Lower leg skin (tissue), 4 donors: Measurements from ENCODE around the gene DYRK1A. TPM values are rescaled to one million over a fixed set of nuclear protein-coding genes. Genes with fewer than 3 reads are reported as not detected.

Source experiments
- DNase-seq, 2 donors: peaks; one replicate each; pipeline ENCODE4 v3.0.0-alpha.2; 2019; ENCODE audit warnings: low spot score in 2 of 2
- H3K4me3 ChIP-seq: fragments of 200-600 bp; sonication (generic); 2 replicates; pipeline ENCODE4 v1.5.1; 2017; ENCODE audit warnings: mild to moderate bottlenecking, low read depth; ENCODE audit not compliant: poor library complexity, severe bottlenecking
- POLR2A ChIP-seq, 2 donors: fragments of 450-650 bp; IDR thresholded peaks; one replicate each; pipeline ENCODE4 v1.6.1; 2016 to 2017; ENCODE audit warnings: antibody characterized with exemption in 2 of 2, mild to moderate bottlenecking in 1 of 2, moderate library complexity in 1 of 2
- WGBS, 2 donors: methylation state at CpG; one replicate each; pipeline ENCODE4 v1.1.5; 2018; 5-methylcytosine and 5-hydroxymethylcytosine counted together
- intact Hi-C: fragments of 100-400 bp; cut with DNase I; formaldehyde crosslinking; loops from one replicate; pipeline ENCODE4 v1.15.0; 2023; ENCODE audit warnings: low total_unique reads
- total RNA-seq, 4 donors: library from RNA; depleted of rRNA; stranded (reverse); fragments of >200 nt; gene quantifications; one replicate each; pipeline ENCODE4 v1.1.0, GENCODE V29; 2016
- TF ChIP-seq, protein P1 (sequence below), 3 donors: fragments of 450-650 bp; IDR thresholded peaks; one replicate each; pipeline ENCODE4 v1.5.1; 2016; ENCODE audit warnings: antibody characterized with exemption in 3 of 3, mild to moderate bottlenecking in 3 of 3, moderate library complexity in 2 of 3

The DYRK1A gene
- total RNA-seq, 4 donors from 2014 or later = 60.2 to 97.8 (median 79.8) TPM

DNA sequence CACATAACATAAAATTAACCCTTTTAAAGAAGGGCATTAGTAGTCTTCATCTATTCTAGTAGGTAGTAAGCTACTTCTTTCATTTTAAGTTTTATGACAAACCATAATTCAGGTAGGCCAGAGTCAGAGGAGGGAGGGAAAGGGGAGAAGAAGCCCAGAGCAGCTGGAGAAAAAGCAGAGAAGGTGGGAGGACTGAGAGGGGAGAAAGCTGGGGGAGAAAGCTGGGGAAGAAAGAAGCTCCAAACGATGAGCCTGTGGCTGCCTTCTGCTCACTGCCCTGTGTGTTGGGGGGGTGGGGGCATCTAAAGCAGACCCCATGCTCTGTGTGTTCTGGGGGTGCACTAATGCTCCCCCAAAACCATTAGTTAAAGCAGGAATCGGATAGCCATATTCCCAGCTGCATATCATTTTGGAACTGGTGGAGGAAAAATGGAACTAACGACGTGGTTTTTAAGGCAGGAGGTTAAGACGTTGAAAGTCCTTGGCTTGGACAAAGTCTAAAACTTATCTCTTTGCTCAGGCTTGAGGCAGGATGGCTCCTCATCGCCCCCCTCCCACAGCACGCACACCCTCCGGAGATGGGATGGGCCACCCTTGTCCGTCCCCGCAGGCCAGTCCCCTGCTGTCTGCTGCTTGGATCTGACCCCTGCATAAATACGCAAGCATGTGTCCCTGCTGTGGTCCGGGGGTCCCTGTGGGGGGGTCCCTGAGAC, 184.2 kb downstream of the DYRK1A start:
- no peak overlapping the region for H3K4me3 ChIP-seq
- peak in 1 of 2 donors; percentile 3 for DNase-seq
- 54 to 61% methylated on average over 12 of the region's 12 CpGs for WGBS, 2 donors
- intact Hi-C loops = no loop called here
- TF ChIP-seq, protein P1, sequence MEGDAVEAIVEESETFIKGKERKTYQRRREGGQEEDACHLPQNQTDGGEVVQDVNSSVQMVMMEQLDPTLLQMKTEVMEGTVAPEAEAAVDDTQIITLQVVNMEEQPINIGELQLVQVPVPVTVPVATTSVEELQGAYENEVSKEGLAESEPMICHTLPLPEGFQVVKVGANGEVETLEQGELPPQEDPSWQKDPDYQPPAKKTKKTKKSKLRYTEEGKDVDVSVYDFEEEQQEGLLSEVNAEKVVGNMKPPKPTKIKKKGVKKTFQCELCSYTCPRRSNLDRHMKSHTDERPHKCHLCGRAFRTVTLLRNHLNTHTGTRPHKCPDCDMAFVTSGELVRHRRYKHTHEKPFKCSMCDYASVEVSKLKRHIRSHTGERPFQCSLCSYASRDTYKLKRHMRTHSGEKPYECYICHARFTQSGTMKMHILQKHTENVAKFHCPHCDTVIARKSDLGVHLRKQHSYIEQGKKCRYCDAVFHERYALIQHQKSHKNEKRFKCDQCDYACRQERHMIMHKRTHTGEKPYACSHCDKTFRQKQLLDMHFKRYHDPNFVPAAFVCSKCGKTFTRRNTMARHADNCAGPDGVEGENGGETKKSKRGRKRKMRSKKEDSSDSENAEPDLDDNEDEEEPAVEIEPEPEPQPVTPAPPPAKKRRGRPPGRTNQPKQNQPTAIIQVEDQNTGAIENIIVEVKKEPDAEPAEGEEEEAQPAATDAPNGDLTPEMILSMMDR (IDR thresholded peaks at IDR 0.05) = no peak

DNA sequence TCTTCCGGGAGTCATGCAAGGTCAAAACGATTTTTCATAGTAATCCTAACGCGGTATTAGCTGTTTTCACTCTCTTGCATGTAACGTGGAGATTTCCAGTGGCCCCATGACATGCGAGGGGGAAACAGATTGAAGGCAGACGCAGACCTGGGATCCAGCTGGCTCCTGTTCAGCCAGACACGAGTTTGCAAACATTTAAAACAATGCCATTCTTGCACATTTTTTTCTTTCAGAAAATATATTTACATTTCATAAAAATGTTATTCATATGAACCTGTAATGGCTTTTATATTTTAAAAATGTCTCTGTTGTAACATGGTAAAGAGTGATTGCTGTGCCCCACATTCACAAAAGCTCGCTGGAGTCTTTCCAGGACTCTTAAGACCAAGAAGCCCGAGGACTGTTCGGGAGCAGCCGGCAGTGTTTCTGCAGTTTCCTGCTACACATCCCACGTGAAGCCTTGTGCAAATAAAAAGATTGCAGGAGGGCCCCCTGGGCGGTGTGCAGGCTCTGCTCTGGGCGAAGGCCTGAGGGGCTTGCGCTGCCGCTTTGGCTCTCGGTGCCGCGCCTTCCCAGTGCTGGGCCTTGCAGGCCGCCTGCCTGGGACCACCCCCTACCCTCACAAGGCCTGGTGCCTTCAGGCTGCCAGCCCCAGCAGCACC, 184.9 kb downstream of the DYRK1A start:
- TF ChIP-seq, protein P1 (IDR thresholded peaks at IDR 0.05) = no peak
- no peak for TF ChIP-seq POLR2A (IDR thresholded peaks at IDR 0.05)
- 46 to 50% methylated on average over 18 to 21 of the region's 21 CpGs for WGBS, 2 donors
- DNase-seq = peak in 1 of 2 donors; percentile 76
- H3K4me3 ChIP-seq = no peak overlapping the region
- intact Hi-C loops = no loop called here

DNA sequence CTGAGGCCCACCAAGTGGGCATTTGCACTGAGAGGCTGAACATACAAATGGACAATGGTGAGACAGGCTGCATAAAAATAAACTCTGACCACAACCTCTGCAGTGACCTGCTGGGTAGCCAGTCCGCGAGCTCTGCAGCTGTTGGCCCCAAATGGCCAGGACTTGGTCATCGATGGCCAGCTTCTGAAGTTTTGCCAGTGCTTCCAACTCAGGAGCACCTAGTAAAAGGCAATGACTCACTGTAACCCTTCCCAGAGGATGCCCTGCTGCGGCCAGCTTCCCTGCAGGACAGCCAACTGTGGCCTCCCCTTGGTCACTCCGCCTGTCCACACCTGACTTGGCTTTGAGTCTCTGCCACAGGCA, 185.4 kb downstream of the DYRK1A start:
- intact Hi-C loops = no loop called here
- DNase-seq = no peak
- WGBS, 2 donors = 94 to 98% methylated on average over 5 of the region's 5 CpGs

DNA sequence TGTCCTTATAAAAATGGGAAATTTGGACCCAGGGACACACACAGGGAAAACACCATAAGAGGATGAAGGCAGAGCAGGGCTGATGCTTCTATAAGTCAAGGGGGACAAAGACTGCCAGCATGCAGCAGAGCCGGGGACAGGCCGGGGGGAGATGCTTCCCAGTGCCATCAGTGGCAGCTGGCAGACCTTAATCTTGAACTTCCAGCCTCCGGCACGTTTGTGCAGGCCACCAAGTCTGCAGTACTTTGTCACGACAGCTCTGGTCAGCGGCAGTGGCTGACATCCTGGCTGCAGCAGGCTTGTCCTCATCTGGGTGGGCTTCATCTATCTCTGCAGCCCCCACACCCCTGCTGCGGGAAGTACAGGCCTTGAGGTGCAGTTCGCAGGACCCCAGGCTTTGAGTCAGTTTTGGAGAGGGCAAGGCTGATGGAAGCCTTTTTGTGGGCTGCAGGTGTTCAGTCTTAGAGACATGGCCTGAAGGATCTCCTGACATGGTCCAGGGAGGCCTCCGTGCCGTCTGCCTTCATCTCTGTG, 186.0 kb downstream of the DYRK1A start:
- DNase-seq = peak in 1 of 2 donors; percentile 40
- no peak overlapping the region for H3K4me3 ChIP-seq
- WGBS, 2 donors = 87 to 89% methylated on average over 5 to 10 of the region's 10 CpGs
- no peak for TF ChIP-seq POLR2A (IDR thresholded peaks at IDR 0.05)
- TF ChIP-seq, protein P1 (IDR thresholded peaks at IDR 0.05) = no peak
- intact Hi-C loops = no loop called here

More for the DNA sequence above, 185.4 kb downstream of the DYRK1A start:
- no peak overlapping the region for H3K4me3 ChIP-seq
- TF ChIP-seq, protein P1 (IDR thresholded peaks at IDR 0.05) = no peak
- TF ChIP-seq POLR2A (IDR thresholded peaks at IDR 0.05) = no peak

DNA sequence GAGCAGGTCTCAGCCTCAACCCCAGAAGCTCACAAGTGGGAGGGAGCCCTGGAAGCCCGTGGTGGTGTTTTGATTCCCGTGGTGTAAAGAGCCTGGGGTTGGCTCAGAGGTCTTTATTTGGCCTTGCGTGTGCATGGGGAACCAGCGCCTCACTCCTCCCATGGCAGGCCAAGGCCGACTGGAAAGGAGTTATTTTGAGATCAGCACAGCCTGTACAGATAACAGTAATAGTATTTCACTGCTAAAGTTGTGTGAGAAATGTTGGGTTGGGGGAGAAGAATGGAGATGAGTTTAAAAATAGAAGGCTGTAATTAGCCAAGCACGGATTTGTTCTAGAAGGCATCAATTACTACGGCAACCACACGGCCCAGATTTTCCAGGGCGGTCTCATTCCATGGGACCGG, 186.5 kb downstream of the DYRK1A start:
- 58 to 72% methylated on average over 10 of the region's 10 CpGs for WGBS, 2 donors
- no peak overlapping the region for H3K4me3 ChIP-seq
- no peak for TF ChIP-seq POLR2A (IDR thresholded peaks at IDR 0.05)
- TF ChIP-seq, protein P1 (IDR thresholded peaks at IDR 0.05) = no peak
- DNase-seq = peak in 1 of 2 donors; percentile 61
- intact Hi-C loops = no loop called here
